ENCODE results near the gene NTF4.

GRCh38 chr19:49085868-49086232 lies 21.2 kb upstream of the NTF4 start:
- TF ChIP-seq GATA3 (IDR thresholded peaks at IDR 0.05; ENCODE audit: low read depth, low read length), result no peak
- no peak for TF ChIP-seq GATA2 (IDR thresholded peaks at IDR 0.05; ENCODE audit: low read depth, low read length)
